Activated CD8-positive, alpha-beta T cell treated with anti-CD3 and anti-CD28 coated beads for 36 hours (primary cell): ENCODE measurements around the gene DPM2. TPM values are rescaled to one million over a fixed set of nuclear protein-coding genes. Genes with fewer than 3 reads are reported as not detected.

ENCODE experiments used
- ATAC-seq: fragments of 200-7000 bp; cut with Tn5 transposase; one replicate; pipeline ENCODE4 v1.10.0; 2021; ENCODE audit warnings: mild to moderate bottlenecking, moderate library complexity
- CTCF ChIA-PET: fragments of 350-600 bp; sonication (Branson Sonifier 250); formaldehyde crosslinking; loops from one replicate; lab custom pipeline; 2021; ENCODE audit warnings: antibody characterized with exemption; lab: Charles Lee
- POLR2A ChIA-PET: fragments of 350-600 bp; sonication (Branson Sonifier 250); formaldehyde crosslinking; loops from one replicate; lab custom pipeline; 2021; ENCODE audit warnings: antibody characterized with exemption; lab: Charles Lee
- DNase-seq: peaks from one replicate; pipeline ENCODE4 v3.0.0-alpha.2; 2020
- H3K27ac Mint-ChIP-seq: one replicate; pipeline ENCODE4 v1.8.0; 2021; ENCODE audit warnings: mild to moderate bottlenecking, mixed read lengths
- H3K27me3 Mint-ChIP-seq: one replicate; pipeline ENCODE4 v1.8.0; 2021; ENCODE audit warnings: mixed read lengths
- H3K36me3 Mint-ChIP-seq: one replicate; pipeline ENCODE4 v1.8.0; 2021; ENCODE audit warnings: low read depth, mixed read lengths
- H3K4me1 Mint-ChIP-seq: one replicate; pipeline ENCODE4 v1.8.0; 2021; ENCODE audit warnings: low read depth, mixed read lengths
- H3K4me3 Mint-ChIP-seq: one replicate; pipeline ENCODE4 v1.8.0; 2021; ENCODE audit warnings: mild to moderate bottlenecking, moderate library complexity, mixed read lengths
- H3K9me3 Mint-ChIP-seq: one replicate; pipeline ENCODE4 v1.8.0; 2021; ENCODE audit warnings: mixed read lengths
- intact Hi-C: fragments of 100-400 bp; cut with micrococcal nuclease; formaldehyde crosslinking; loops from one replicate; pipeline ENCODE4 v1.10.0; 2022
- total RNA-seq, 2 experiments: library from RNA; stranded (reverse); gene quantifications; one replicate each; pipeline ENCODE4 v1.2.3, GENCODE V29; 2021
- TF ChIP-seq, protein P1 (sequence below): fragments of 200-600 bp; IDR thresholded peaks from one replicate; pipeline ENCODE4 v1.8.0; 2022; ENCODE audit warnings: antibody characterized with exemption, mild to moderate bottlenecking

The DPM2 gene
- total RNA-seq, 2 experiments from 2014 or later, result 41.3 to 43.9 TPM

DNA sequence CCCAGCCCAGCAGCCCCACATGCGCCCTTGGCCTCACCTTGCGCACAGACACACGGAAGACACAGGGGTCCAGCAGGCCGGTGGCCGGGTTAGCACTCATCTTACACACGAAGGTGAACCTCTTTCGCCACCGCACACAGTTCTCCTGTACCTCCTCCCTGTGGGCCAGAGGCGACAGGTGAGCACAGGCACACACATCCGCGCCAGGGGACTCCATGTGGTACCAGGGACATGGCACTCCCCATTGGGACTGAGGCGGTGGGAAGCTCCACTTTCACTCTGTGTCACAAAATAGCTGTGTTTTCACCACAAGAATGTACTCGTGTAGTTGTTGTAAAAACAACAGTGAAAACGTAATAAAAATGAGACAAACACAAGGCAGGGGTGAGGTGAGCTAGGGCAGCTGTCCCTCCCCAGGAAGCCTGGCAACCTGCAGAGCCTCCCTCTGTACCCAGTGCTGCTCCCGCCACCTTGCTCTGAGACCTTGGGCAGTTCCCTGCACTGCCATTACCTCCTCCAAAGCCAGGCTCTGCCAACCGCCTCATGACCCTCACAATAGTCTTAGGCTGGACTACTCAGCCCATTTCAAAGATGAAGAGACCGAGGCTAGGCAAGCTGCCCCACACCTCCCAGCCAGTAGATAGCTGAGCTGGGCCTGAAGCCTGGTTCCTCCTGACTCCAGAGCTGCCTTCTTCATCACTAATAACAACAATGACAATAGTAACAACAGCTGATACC is 16.3 kb upstream of the DPM2 start:
- CTCF ChIA-PET, result interaction anchor here (1.1 to 30.0 kb wide), 5 partner anchors 10 to 74 kb away, joined by 4 to 631 read pairs (median 163); partner anchors contain the start of gene EEIG1
- Mint-ChIP-seq H3K4me1 (peaks cover 77% of the 10 kb centered on the region), H3K9me3 (peaks cover 3% of the 10 kb centered on the region), H3K27me3 (no peaks in the 10 kb centered on the region), H3K4me3 (peak overlapping the region; percentile 17), H3K36me3 (peaks cover 15% of the 10 kb centered on the region), H3K27ac (peak overlapping the region; percentile 88)
- intact Hi-C loops, result no loop called here
- POLR2A ChIA-PET, result interaction anchor here (0.8 to 25.2 kb wide), 11 partner anchors 10 to 145 kb away, joined by 3 to 408 read pairs (median 6); partner anchors contain the start of gene EEIG1
- TF ChIP-seq, protein P1, sequence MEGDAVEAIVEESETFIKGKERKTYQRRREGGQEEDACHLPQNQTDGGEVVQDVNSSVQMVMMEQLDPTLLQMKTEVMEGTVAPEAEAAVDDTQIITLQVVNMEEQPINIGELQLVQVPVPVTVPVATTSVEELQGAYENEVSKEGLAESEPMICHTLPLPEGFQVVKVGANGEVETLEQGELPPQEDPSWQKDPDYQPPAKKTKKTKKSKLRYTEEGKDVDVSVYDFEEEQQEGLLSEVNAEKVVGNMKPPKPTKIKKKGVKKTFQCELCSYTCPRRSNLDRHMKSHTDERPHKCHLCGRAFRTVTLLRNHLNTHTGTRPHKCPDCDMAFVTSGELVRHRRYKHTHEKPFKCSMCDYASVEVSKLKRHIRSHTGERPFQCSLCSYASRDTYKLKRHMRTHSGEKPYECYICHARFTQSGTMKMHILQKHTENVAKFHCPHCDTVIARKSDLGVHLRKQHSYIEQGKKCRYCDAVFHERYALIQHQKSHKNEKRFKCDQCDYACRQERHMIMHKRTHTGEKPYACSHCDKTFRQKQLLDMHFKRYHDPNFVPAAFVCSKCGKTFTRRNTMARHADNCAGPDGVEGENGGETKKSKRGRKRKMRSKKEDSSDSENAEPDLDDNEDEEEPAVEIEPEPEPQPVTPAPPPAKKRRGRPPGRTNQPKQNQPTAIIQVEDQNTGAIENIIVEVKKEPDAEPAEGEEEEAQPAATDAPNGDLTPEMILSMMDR, result no peak
- peak; percentile 60 for DNase-seq
- no peak for ATAC-seq

DNA sequence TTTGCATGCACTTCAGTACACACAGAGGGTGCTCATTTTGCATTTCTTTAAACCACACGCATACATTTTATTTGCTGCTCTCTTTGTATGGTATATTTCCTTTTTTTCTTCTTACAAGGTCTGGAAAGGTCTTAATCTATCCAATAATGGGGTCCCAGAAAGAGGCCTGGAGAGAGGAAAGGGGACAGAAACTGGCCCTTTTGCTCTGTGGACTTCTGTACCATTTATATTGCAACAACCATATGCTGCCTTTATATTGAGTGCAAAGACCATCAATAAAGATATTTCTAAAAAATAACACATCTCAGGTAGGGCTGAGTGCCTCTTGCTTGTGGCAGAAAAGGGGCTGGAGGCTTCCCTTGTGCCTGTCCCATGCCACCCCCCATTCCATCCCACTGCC is 15.5 kb upstream of the DPM2 start:
- intact Hi-C loops, result no loop called here
- peaks cover 75% of the 10 kb centered on the region for H3K4me1 Mint-ChIP-seq
- peaks cover 14% of the 10 kb centered on the region for H3K36me3 Mint-ChIP-seq
- POLR2A ChIA-PET, result interaction anchor here (1.0 to 25.2 kb wide), 5 partner anchors 11 to 114 kb away, joined by 3 to 408 read pairs (median 11); partner anchors contain the start of genes EEIG1, NAIF1 and SLC25A25
- no peak for ATAC-seq
- H3K4me3 Mint-ChIP-seq, result no peak overlapping the region
- peak overlapping the region; percentile 88 for H3K27ac Mint-ChIP-seq
- CTCF ChIA-PET, result interaction anchor here (1.4 to 30.0 kb wide), 4 partner anchors 10 to 75 kb away, joined by 4 to 631 read pairs (median 172); partner anchors contain the start of gene EEIG1
- no peaks in the 10 kb centered on the region for H3K27me3 Mint-ChIP-seq
- no peak for DNase-seq
- H3K9me3 Mint-ChIP-seq, result no peaks in the 10 kb centered on the region
- TF ChIP-seq, protein P1, result no peak

DNA sequence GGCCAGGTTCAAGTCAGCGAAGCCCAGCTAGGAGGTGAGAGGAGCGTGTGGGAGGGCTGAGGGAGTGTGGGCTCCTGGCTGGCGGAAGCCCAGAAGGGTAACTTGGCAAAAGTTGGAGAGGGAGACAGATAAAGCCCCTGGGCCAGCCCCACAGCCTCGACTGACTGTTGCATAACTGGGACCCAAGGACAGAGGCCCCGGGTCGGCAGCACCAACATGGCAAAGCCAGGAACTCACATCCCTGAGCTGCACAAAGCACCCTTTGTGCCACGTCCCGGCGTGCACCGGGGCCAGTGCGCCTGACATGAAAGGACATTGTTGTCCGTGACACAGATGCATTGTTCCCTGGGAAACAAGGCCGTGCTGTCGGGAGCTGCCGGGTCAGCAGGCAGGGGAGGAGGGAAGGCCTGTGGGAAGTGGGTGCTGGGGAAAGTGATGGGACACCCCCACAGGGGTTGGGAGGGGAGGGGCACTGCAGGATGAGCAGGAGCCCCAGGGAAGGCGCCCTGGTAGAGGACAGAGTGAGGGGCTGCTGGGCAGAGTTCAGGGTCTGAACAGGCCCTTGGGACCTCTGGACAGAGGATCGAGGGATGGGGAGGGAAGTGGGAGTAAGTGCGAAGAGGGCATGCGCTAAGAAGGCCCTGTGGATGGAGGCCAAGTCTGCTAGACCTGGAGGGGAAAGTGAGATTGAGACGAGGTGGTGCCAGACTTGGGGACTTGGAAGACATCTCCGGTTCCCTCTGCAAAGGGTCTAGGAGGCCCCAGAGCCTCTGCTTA is 13.0 kb upstream of the DPM2 start:
- TF ChIP-seq, protein P1, result no peak
- no peaks in the 10 kb centered on the region for H3K27me3 Mint-ChIP-seq
- ATAC-seq (no peak), DNase-seq (no peak)
- POLR2A ChIA-PET, result interaction anchor here (0.6 to 25.2 kb wide), 4 partner anchors 9 to 81 kb away, joined by 3 to 408 read pairs (median 7); partner anchors contain the start of gene EEIG1
- peak overlapping the region; percentile 87 for H3K27ac Mint-ChIP-seq
- no peaks in the 10 kb centered on the region for H3K9me3 Mint-ChIP-seq
- H3K4me1 Mint-ChIP-seq, result peaks cover 67% of the 10 kb centered on the region
- H3K4me3 Mint-ChIP-seq, result no peak overlapping the region
- peaks cover 19% of the 10 kb centered on the region for H3K36me3 Mint-ChIP-seq
- intact Hi-C loops, result no loop called here
- CTCF ChIA-PET, result interaction anchor here (0.7 to 30.0 kb wide), 7 partner anchors 7 to 167 kb away, joined by 3 to 631 read pairs (median 7); no protein-coding TSS in a partner anchor

DNA sequence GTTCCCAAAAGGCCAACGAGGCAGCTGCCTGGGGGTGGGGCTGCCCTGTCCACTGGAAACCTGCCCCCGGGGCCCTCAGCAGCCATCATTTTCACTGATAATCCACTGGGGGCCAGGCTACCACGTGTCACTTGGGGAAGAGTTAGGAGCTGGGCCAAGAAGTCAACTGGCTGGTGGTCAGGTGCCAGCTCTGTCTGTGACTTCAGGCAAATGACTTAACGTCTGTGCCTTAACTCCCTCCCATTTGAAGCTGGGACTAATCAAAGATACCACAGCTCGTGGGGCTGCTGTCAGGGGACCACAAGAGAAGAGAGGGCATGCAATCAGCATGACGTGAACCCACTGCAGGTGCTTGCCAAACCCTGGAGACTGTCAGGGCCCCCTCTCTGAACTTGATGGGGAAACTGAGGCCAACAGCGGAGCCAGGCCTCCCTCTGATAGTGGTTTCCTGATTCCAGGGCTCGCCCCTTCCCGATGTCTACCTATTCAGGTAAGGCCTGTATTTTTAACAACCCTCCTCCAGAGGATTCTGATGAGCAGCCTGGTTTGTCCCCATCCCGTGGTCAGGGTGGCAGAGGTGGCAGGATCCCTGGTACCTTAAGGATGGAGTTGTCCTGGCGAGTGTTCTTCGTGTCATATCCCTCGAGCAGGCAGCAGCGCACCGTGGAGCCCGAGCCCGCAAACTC is 12.3 kb upstream of the DPM2 start:
- H3K4me3 Mint-ChIP-seq, result no peak overlapping the region
- H3K9me3 Mint-ChIP-seq, result no peaks in the 10 kb centered on the region
- TF ChIP-seq, protein P1, result no peak
- ATAC-seq, result no peak
- no peak for DNase-seq
- H3K36me3 Mint-ChIP-seq, result peaks cover 21% of the 10 kb centered on the region
- no peaks in the 10 kb centered on the region for H3K27me3 Mint-ChIP-seq
- intact Hi-C loops, result no loop called here
- CTCF ChIA-PET, result interaction anchor here (0.7 to 30.0 kb wide), 9 partner anchors 6 to 168 kb away, joined by 3 to 631 read pairs (median 5); no protein-coding TSS in a partner anchor
- H3K27ac Mint-ChIP-seq, result peak overlapping the region; percentile 87
- H3K4me1 Mint-ChIP-seq, result peaks cover 61% of the 10 kb centered on the region
- POLR2A ChIA-PET, result interaction anchor here (0.6 to 25.2 kb wide), 3 partner anchors 11 to 146 kb away, joined by 3 to 408 read pairs (median 3); partner anchors contain the start of gene EEIG1
